GM19452 (cell line): ENCODE data around the gene CBFA2T2.
"Not testable (repeated sequence)": the region's sequence is repeated elsewhere in the genome, so short reads cannot be mapped to it uniquely, and the experiment has no call there.

Source experiments
- ATAC-seq: cut with Tn5 transposase; IDR thresholded peaks from one replicate; pipeline ENCODE4 v1.9.1; 2021; ENCODE audit not compliant: unreplicated experiment

CBFA2T2 gene

DNA sequence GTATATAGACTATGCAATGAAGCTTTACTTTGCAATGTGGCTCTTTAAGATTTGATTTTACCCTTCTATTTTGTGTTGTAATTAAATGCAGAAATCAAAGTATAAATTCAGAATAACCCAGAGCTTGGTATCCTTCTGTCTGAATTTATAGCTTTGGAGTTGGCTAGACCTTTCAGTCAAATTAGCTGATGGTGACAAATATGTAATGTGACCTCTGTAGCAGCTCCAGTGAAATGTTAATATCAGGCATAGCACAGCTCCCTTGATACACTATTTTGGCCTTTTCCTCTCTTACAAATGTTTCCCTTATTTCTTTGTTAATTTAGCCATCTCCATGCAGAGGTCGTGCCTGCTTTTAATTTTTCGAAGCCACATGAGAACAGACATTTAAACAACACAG is 11.1 kb downstream of the CBFA2T2 start:
- ATAC-seq, result no peak

DNA sequence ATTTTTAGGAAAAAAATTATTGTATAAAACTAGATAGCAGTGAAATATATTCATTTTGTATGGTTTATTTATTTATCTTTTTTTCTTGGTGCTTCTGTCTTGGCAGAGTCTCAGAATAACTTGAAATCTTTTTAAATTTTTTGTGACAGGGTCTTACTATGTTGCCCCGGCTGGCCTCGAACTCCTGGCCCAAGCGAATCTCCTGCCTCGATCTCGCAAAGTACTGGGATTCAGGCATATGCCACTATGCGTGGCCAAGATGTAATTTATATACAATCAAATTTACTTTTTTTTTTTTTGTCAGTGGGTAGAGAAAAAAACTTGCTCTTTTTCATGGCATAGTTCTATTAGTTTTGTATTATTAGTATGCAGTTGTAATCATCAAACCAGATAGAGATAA is 13.7 kb downstream of the CBFA2T2 start:
- no peak for ATAC-seq

DNA sequence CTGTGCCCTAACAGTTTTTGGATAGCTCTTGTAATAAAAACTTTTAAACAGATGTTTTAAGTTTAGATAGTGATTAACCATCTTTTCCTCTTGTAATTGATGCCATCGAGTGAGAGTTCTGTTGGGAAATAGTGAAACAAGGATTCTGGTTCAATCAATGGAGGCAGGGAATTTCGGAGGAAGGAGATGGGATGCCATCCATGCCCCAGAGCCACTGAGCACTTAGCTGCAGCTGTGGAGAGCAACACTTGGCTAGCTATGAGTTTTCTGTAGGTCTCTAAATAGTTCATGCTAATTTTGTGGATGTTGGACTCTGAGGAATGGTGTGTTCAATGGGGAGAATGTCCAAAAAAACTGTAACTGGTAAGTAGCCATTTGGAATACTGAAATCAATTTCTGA is 16.7 kb downstream of the CBFA2T2 start:
- no peak for ATAC-seq

DNA sequence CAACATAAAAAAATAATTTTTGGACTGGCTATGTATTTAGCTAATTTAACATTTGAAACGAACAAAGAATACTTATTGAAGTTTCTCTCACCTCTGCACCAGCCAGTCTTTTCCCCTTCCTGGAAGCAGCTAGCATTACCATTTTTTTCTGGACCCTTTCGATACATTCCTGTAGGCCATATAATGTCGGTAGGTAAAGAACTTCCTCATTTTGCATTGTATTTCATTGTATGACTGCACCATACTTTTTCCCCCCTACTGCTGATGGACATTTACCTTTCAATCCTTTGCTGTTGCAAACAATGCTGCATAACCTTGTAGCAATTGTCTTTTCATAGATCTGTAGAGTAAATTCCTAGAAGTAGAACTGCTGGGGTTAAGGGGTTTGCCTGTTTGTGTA is 17.6 kb downstream of the CBFA2T2 start:
- ATAC-seq, result no peak

DNA sequence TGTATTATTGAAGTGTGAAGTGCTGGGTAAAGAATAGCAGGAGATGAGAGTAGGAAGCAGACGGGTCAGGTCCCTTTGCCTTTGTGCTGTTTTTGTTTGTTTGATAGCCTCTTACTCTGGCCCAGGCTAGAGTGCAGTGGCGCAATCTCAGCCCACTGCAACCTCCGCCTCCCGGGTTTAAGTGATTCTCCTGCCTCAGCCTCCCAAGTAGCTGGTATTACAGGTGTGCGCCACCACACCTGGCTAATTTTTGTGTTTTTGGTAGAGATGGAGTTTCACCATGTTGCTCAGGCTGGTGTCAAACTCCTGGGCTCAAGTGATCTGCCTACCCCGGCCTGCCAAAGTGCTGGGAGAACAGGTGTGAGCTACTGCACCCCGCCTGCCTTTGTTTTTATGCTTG is 18.1 kb downstream of the CBFA2T2 start:
- ATAC-seq, result not testable (repeated sequence)

DNA sequence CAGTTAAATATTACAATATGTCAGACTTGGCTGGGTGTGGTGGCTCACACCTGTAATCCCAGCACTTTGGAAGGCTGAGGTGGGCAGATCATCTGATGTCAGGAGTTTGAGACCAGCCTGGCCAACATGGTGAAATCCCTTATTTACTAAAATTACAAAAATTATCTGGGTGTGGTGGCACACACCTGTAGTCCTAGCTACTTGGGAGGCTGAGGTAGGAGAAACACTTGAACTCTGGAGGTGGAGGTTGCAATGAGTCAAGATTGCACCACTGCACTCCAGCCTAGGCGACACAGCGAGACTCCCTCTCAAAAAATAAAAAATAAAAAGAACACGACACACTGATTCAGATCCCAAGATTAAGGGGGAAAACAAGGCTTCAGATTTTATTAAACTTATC is 19.2 kb downstream of the CBFA2T2 start:
- not testable (repeated sequence) for ATAC-seq

DNA sequence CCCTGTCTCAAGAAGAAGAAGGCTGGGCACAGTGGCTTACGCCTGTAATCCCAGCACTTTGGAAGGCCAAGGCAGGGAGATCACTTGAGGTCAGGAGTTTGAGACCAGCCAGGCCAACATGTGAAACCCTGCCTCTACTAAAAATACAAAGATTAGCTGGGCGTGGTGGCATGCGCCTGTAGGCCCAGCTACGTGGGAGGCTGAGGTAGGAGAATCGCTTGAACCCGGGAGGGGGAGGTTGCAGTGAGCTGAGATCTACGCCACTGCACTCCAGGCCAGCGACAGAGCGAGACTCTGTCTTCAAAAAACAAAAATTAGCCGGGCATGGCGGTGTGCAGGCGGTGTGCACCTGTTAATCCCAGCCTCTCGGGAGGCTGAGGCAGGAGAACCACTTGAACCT is 22.0 kb downstream of the CBFA2T2 start:
- not testable (repeated sequence) for ATAC-seq

DNA sequence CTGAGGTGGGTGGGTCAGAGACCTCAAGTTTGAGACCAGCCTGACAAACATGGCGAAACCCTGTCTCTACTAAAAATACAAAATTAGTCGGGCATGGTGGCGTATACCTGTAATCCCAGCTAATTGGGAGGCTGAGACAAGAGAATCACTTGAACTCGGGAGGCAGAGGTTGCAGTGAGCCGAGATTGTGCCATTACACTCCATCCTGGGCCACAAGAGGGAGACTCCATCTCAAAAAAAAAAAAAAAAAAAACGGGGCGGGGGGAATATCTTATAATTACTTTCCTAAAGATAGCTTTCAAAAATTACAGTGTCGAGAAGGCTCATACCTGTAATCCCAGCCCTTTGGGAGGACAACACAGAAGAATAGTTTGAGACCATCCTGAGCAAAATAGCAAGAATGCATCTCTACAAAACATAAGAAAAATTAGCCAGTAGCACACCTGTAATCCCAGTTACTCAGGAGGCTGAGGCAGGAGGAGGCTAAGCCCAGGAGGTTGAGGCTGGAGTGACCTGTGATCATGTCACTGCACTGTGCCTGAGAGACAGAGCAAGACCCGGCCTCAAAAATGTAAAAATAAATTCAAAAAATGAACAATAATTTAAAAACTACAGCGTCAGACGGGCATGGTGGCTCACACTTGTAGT is 25.8 kb downstream of the CBFA2T2 start:
- ATAC-seq, result no peak

DNA sequence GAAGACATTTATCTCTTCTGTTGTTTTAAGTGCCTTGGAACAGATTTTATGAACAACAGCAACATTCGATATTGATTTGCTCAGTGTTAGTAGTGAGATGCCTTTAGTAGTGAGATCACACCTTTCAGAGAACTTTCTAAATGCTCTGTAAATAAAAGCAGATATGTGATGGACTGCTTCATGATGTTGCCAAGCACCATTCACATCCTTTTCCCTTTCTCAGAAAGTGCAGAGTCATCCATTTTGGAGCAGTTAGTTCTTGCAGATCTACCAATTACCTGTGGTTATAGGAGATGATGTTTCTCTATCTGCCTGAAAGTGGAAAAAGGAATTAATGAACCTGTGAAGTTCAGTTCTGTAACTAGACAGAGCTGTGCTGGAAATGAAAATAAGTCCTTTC is 27.0 kb downstream of the CBFA2T2 start:
- no peak for ATAC-seq

DNA sequence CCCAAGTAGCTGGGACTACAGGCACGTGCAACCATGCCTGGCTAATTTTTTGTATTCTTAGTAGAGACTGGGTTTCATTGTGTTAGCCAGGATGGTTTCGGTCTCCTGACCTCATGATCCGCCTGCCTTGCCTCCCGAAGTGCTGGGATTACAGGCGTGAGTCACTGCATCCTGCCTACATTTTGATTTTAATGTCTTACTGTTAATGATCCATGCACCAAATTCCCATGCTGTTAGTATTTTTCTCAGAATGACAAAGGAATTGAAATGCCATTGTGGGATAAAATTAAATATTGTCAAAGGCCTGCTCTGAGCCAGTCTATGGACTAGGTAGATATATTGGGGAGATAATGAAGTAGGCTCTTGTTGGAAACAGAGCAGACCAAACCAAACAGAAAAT is 28.2 kb downstream of the CBFA2T2 start:
- ATAC-seq, result no peak

DNA sequence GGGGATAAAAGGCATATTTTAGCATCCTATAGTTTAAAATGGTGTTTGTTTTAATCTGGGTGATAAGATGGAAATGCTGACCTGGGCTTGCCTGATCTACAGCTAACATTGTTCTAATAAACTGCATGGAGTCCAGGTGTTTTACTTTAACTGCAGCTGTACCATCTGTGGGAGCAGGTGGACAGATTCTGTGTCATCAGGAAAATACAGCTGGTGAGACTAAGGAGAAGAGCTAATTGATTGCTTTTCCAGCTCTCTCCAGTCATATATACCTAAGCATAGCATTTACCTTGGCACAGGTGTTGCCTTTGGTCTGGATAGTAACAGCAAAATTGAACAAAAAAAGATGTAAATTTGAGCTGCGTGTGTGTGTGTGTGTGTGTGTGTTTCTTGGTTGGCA is 31.6 kb downstream of the CBFA2T2 start:
- no peak for ATAC-seq

DNA sequence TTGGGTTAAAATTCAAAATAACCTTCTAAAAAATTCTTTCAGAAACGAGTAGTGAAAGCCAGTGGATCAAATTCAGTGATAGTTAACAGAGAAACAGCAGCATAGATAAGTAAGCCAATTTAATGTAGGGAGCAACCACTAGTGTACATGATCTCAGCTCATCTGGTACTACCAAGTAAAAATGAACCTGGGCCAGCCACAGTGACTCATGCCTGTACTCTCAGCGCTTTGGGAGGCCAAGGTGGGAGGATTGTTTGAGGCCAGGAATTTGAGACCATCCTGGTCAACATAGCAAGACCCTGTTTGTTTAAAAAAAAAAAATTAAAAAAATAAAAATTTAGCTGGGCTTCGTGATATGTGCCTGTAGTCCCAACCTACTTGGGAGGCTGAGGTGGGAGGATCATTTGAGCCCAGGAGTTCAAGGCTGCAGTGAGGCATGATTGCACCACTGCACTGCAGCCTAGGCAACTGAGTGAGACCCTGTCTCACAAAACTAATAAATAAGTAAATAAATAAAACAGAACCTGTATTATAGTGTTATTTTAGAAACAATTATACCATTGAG is 32.4 kb downstream of the CBFA2T2 start:
- no peak for ATAC-seq

DNA sequence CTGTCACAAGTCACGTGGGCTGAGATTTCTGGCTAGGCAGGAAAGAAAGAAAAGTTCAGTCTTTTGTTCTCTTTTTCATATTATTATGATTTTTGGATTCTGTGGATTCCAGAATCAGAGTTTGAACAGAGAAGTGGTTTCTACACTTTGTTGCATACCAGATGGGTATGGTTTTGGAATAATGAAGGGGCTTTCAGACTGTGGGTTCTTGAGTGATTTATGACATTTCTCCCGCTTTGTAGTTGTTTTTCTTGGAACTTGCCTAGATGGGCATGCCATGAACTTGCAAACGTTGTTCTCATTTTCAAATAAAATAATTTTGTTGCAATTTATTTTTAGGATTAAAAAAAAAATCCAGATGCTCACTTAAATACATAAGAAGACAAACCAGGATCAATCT is 34.4 kb downstream of the CBFA2T2 start:
- no peak for ATAC-seq

DNA sequence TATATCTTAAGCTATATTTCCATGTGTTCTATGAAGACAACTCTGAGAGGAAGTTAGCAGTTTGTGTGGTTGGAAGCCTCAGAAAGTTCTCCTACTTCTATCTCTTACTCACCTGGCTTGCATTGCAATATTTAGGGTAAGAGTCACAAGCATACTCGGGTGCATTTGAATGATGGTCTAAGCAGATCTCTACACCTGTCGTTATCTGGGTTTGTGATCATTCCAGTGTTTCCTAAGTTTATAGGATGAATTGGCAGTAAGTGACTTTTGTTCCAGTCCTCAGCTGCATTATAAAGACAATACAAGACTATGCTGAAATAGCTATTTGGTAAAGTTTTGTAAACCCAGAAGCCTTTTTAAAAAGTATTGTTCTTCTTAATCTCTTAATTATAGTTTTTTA is 36.9 kb downstream of the CBFA2T2 start:
- ATAC-seq, result no peak

DNA sequence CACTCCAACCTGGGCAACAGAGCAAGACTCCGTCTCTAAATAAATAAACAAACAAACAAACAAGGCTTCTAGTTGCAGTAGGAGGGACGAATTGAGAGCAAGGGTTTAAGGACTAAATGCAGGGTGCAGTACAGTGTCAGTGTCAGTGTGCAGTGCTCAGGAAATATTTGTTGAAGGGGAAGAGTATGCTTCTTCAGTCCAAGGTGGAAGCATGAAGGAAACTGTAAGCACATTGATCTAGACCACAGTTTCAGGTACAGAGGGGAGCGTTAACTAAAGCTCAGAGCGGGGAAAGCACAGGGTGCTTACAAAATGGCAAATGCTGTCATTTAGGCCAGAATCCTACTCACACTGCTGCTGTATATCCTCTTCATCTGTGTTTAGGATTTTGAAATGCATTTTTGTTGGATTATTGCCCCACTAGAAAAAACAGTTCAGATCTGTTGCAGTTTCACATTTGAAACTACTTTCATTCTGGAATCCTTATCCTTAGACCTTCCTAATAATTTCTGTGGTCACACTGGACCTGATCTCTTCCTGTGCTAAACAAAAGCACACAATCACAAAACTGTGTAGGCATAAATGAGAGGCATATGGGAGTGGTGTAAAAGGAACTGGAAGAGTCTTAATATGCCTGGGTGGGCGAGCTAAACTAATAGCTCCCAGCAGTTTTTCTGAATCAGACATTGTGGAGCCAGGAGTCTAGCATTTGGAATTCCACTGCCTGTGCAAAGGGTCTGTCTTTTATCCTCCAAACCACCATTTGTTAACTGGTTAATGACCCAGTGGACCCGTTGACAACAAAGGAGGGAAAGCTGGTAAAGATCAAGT is 41.4 kb downstream of the CBFA2T2 start:
- ATAC-seq, result no peak

DNA sequence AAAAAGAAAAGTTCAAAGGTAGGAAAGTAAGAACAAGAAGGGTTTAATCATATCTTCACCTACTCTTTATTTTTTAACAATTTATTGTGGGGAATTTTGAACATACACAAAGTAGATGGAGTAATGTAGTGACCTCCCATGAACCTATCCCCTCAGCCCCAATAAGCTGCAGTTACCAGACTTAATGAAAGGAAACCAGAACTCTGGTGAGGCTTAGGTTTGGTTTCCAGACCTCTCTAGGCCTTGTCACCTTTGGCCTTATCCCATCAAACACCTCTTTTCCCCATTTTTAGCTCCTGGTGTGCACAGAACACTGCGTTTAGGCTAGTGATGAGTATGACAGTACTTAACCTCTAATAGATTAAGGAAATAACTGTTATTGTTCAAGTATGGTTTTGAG is 42.0 kb downstream of the CBFA2T2 start:
- ATAC-seq, result no peak

DNA sequence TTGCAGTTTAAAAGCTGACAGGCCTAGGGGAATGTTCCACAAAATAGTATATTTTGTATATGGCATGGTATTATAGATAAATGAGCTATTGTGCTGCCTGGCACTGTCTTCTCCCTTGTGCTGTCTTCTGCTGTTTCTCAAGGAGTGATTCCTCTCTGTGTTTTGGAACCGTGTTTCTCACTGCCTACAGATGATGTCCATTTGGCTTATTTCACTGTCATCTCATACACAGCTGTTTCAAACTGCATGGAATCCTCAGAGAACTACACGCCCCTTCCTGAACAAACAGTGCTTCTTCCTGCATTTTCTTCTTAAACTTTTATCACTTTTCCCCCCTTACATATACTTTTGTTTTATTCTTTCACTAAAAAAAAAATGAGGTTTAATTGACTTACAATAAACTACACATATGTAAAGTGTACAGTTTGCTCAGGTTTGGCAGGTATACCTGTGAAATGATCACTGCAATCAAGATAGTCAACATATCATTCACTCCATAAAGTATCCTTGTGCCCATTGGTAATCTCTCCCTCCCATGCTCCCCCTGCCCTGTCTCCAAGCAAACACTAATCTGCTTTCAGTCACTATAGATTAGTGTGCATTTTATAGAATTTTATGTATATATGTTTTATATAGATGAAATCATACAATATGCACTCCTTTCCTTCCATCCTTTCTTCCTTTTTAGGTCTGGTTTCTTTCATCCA is 43.0 kb downstream of the CBFA2T2 start:
- no peak for ATAC-seq

DNA sequence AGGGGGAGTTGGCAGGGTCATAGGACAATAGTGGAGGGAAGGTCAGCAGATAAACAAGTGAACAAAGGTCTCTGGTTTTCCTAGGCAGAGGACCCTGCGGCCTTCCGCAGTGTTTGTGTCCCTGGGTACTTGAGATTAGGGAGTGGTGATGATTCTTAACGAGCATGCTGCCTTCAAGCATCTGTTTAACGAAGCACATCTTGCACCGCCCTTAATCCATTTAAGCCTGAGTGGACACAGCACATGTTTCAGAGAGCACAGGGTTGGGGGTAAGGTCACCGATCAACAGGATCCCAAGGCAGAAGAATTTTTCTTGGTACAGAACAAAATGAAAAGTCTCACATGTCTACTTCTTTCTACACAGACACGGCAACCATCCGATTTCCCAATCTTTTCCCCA is 45.8 kb downstream of the CBFA2T2 start:
- ATAC-seq, result not testable (repeated sequence)

DNA sequence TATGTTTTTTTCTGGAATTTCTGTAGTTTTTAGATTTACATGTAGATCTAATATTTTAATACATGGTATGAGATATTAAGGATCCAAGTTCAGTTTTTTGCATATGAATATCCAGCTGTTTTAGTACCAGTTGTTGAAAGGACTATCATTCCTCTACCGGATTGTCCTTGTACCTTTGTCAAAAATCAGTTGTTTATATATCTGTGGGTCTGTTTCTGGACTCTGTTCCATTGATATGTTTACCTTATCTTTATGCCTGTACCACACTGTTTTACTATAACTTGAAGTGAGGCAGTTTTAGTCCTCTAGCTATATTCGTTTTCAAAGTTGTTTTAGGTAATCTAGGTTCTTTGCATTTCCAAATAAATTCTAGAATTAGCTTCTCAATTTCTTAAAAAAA is 47.7 kb downstream of the CBFA2T2 start:
- ATAC-seq, result no peak

DNA sequence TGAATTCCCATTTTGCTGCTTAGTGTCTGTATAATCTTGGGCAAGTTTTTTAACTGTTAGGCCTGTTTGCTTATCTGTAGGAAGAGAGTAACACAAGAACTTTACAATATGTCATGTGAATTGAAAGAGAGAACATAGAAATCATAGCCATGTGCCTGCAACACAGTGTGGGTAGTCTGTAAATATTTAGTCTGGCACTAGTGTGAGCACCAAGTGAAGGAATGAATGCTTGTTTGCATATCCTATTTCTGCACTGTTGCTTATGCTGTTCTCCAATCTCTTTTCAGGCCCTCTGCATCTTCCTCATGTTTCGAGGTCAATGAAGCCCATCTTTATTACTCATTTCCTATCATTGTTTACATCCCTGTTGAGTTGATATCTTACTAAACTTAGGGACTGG is 49.2 kb downstream of the CBFA2T2 start:
- no peak for ATAC-seq

DNA sequence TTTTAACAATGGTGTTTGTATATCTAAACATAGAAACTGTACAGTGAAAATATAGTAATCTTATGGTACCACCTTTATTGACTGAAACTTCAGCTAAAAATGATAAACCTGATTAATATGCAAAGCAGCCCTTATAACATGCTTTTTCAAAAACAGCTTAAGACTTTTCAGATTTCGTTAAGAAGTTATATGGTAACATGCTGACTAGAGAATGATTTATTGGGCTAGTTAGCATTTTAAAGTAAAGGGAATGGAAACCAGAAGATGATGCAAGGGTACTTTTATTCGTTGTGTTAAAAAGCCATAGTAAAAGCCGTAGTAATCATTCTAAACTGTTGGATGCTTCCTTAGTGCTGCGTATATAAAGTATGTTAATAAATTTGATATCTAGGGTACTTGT is 50.5 kb downstream of the CBFA2T2 start:
- no peak for ATAC-seq

DNA sequence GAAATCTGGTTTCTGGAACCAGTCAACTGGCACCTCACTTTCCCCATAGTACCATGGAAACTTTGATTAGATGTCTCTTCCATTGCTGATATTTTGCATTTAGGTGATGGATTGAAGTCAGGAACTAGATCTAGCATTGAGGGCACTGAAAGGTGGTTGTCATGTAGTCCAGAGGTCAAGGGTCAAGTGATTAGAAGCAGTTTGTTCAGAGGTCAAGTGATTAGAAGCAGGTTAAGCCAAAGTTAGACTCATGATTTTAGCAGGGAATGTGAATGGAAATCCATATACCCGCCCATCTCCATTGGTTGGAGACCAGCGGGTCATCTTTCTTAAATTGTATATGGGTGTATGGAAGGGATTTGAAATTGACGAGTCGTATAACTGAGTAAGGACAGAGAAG is 51.2 kb downstream of the CBFA2T2 start:
- no peak for ATAC-seq
